Measurements from ENCODE around the gene INSR. TPM values are rescaled to one million over a fixed set of nuclear protein-coding genes. Genes with fewer than 3 reads are reported as not detected.

INSR gene
- total RNA-seq, 1 experiment from 2014 or later, result 35.9 TPM

DNA sequence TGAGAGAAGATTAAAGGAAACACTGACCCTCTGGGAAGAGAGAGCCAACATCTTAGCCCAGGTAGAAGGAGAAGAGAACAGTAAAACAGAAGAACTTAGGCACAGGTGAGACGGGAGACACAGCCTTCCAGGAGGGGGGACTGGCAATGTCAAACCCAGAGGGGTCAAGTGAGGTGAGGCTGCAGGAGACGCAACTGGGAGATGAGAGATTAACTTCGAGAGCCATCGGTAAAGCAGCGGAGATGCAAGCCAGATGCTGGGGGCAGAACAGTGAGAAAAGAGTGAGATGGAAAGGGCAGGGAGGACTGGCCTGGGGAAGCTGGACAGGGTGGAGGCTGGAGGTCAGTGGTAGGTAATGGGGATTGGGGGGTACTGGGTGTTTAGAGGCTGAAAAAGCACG, 5.2 kb downstream of the INSR start:
- CTCF ChIA-PET, result interaction anchor here (0.6 kb wide), 2 partner anchors 30 to 353 kb away, joined by 3 read pairs; no protein-coding TSS in a partner anchor
- DNase-seq (ENCODE audit: low spot score) (no peak), ATAC-seq (no peak)
- Mint-ChIP-seq H3K27me3 (ENCODE audit: low read depth) (peaks cover 9% of the 10 kb centered on the region), H3K4me1 (peaks cover 34% of the 10 kb centered on the region), H3K4me3 (no peak overlapping the region), H3K36me3 (no peaks in the 10 kb centered on the region), H3K9me3 (no peaks in the 10 kb centered on the region), H3K27ac (peak overlapping the region; percentile 31; the same call in 1 of the 2 replicates)
- TF ChIP-seq CBFB (CRISPR knock-in tag; IDR thresholded peaks at IDR 0.05; ENCODE audit: low read depth) (no peak), ZNF138 (CRISPR knock-in tag; conservative IDR thresholded peaks at IDR 0.05) (no peak), AFF4 (CRISPR knock-in tag; IDR thresholded peaks at IDR 0.05; ENCODE audit: borderline replicate concordance) (no peak)
- TF ChIP-seq, protein P1, sequence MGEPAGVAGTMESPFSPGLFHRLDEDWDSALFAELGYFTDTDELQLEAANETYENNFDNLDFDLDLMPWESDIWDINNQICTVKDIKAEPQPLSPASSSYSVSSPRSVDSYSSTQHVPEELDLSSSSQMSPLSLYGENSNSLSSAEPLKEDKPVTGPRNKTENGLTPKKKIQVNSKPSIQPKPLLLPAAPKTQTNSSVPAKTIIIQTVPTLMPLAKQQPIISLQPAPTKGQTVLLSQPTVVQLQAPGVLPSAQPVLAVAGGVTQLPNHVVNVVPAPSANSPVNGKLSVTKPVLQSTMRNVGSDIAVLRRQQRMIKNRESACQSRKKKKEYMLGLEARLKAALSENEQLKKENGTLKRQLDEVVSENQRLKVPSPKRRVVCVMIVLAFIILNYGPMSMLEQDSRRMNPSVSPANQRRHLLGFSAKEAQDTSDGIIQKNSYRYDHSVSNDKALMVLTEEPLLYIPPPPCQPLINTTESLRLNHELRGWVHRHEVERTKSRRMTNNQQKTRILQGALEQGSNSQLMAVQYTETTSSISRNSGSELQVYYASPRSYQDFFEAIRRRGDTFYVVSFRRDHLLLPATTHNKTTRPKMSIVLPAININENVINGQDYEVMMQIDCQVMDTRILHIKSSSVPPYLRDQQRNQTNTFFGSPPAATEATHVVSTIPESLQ (CRISPR knock-in tag; IDR thresholded peaks at IDR 0.05), result no peak
- TF ChIP-seq, protein P2, sequence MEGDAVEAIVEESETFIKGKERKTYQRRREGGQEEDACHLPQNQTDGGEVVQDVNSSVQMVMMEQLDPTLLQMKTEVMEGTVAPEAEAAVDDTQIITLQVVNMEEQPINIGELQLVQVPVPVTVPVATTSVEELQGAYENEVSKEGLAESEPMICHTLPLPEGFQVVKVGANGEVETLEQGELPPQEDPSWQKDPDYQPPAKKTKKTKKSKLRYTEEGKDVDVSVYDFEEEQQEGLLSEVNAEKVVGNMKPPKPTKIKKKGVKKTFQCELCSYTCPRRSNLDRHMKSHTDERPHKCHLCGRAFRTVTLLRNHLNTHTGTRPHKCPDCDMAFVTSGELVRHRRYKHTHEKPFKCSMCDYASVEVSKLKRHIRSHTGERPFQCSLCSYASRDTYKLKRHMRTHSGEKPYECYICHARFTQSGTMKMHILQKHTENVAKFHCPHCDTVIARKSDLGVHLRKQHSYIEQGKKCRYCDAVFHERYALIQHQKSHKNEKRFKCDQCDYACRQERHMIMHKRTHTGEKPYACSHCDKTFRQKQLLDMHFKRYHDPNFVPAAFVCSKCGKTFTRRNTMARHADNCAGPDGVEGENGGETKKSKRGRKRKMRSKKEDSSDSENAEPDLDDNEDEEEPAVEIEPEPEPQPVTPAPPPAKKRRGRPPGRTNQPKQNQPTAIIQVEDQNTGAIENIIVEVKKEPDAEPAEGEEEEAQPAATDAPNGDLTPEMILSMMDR (IDR thresholded peaks at IDR 0.05), result no peak
- POLR2A ChIA-PET, result interaction anchor here (0.6 kb wide), 1 partner anchor 543 kb away, joined by 3 read pairs; no protein-coding TSS in a partner anchor

GRCh38 chr19:7288131-7288530, 6.1 kb downstream of the INSR start:
- Mint-ChIP-seq H3K9me3 (no peaks in the 10 kb centered on the region), H3K4me1 (peaks cover 38% of the 10 kb centered on the region), H3K36me3 (no peaks in the 10 kb centered on the region), H3K4me3 (no peak overlapping the region), H3K27ac (no peak overlapping the region), H3K27me3 (ENCODE audit: low read depth) (peaks cover 8% of the 10 kb centered on the region)
- DNase-seq (ENCODE audit: low spot score) (no peak), ATAC-seq (no peak)
- ChIA-PET POLR2A (interaction anchor here (0.7 kb wide), 1 partner anchor 82 kb away, joined by 3 read pairs; no protein-coding TSS in a partner anchor), CTCF (no interaction called here)
- no peak for TF ChIP-seq FOXP1 (CRISPR knock-in tag; IDR thresholded peaks at IDR 0.05; ENCODE audit: borderline replicate concordance)
- no peak for TF ChIP-seq FOXP4 (CRISPR knock-in tag; IDR thresholded peaks at IDR 0.05)
- TF ChIP-seq CREM (CRISPR knock-in tag; IDR thresholded peaks at IDR 0.05), result no peak
- TF ChIP-seq ZNF423 (CRISPR knock-in tag; IDR thresholded peaks at IDR 0.05), result no peak
- TF ChIP-seq ZNF416 (CRISPR knock-in tag; IDR thresholded peaks at IDR 0.05), result no peak
- TF ChIP-seq ZNF317 (CRISPR knock-in tag; IDR thresholded peaks at IDR 0.05; ENCODE audit: borderline replicate concordance, low read depth), result no peak
- TF ChIP-seq NR3C1 (CRISPR knock-in tag; conservative IDR thresholded peaks at IDR 0.05; ENCODE audit: low read depth), result no peak
- no peak for TF ChIP-seq FOXK1 (CRISPR knock-in tag; IDR thresholded peaks at IDR 0.05)
- TF ChIP-seq NR1H2 (CRISPR knock-in tag; IDR thresholded peaks at IDR 0.05), result no peak
- TF ChIP-seq NFATC4 (CRISPR knock-in tag; IDR thresholded peaks at IDR 0.05), result no peak

All from WTC11 (cell line).